ENCODE measurements around the gene PYHIN1. TPM values are rescaled to one million over a fixed set of nuclear protein-coding genes. Genes with fewer than 3 reads are reported as not detected.

Gene PYHIN1
- total and polyA plus RNA-seq, 2 of the 8 experiments (the other 6 are each of a cell fraction or from before 2014, with no cell fraction given): not detected

GRCh38 chr1:158951956-158952355 lies 20.6 kb downstream of the PYHIN1 start:
- H3K9ac ChIP-seq (replicated peaks in 1 of 4; ENCODE audit: extremely low read depth in 1 of 4, low read depth in 3 of 4, low read length in 3 of 4): no peak overlapping the region
- no peak overlapping the region for H3K4ac ChIP-seq (replicated peaks; ENCODE audit: insufficient read length, low read depth, low read length)
- H2BK15ac ChIP-seq (ENCODE audit: low read length): no peak overlapping the region
- H3K4me1 ChIP-seq (replicated peaks in 1 of 4; ENCODE audit: control insufficient read depth in 3 of 4, insufficient read depth in 4 of 4, low read length in 3 of 4): no peaks in the 10 kb centered on the region
- no peak overlapping the region for H2BK120ac ChIP-seq (replicated peaks; ENCODE audit: low read depth, low read length)
- H2AFZ ChIP-seq (ENCODE audit: low read length): no peak overlapping the region
- ChIA-PET CTCF (ENCODE audit: partially characterized antibody) (no interaction called here), POLR2A (ENCODE audit: partially characterized antibody) (no interaction called here)
- no peak overlapping the region for H2AK5ac ChIP-seq (ENCODE audit: low read depth, low read length)
- peaks cover 7 to 14% of the 10 kb centered on the region in 2 experiments for H3K9me3 ChIP-seq (ENCODE audit: insufficient read depth in 2 of 2, low read depth in 1 of 2, low read length in 1 of 2)
- H3K18ac ChIP-seq (ENCODE audit: extremely low read depth, low read length): no peak overlapping the region
- H4K5ac ChIP-seq (ENCODE audit: insufficient read length, low read depth, low read length): no peak overlapping the region
- H3K79me2 ChIP-seq (ENCODE audit: control insufficient read depth in 1 of 2, insufficient read depth in 2 of 2, low read length in 2 of 2): no peaks in the 10 kb centered on the region
- 94% methylated on average over 10 of the region's 15 CpGs; no CpG with 5 or more reads in 1 of the 2 experiments for WGBS, 2 experiments (ENCODE audit: extremely low coverage in 1 of 2, insufficient coverage in 1 of 2, insufficient read length in 1 of 2, insufficient replicate concordance in 2 of 2, low coverage in 1 of 2, low lambda C conversion rate in 2 of 2, missing lambda C conversion rate in 1 of 2)
- no peak overlapping the region for H2BK5ac ChIP-seq (ENCODE audit: low read depth, low read length)
- H3K14ac ChIP-seq (ENCODE audit: insufficient read length): no peak overlapping the region
- H3K36me3 ChIP-seq (ENCODE audit: control insufficient read depth in 2 of 4, insufficient read depth in 4 of 4, low read length in 3 of 4): no peaks in the 10 kb centered on the region
- no peak overlapping the region for H3K56ac ChIP-seq (replicated peaks; ENCODE audit: insufficient read length, low read depth, low read length)
- no peak for TF ChIP-seq TCF12 (IDR thresholded peaks at IDR 0.05; ENCODE audit: low read depth, low read length)
- TF ChIP-seq POU5F1 (IDR thresholded peaks at IDR 0.05; ENCODE audit: low read depth, low read length): no peak
- TF ChIP-seq CREB1 (IDR thresholded peaks at IDR 0.05): no peak
- TF ChIP-seq ATF3 (IDR thresholded peaks at IDR 0.05; ENCODE audit: insufficient read depth, low read depth, low read length): no peak
- TF ChIP-seq EZH2 (IDR thresholded peaks at IDR 0.05; ENCODE audit: low read depth, low read length, severe bottlenecking): no peak
- TF ChIP-seq CTBP2 (IDR thresholded peaks at IDR 0.05; ENCODE audit: borderline replicate concordance, insufficient read depth, insufficient read length, low read length): no peak
- no peak for TF ChIP-seq TBP (IDR thresholded peaks at IDR 0.05; ENCODE audit: low read depth, low read length)
- TF ChIP-seq NANOG (IDR thresholded peaks at IDR 0.05; ENCODE audit: insufficient read depth, low read depth, low read length, poor library complexity, severe bottlenecking): no peak
- no peak for TF ChIP-seq CBX8 (IDR thresholded peaks at IDR 0.05; ENCODE audit: borderline replicate concordance, low read depth, low read length)
- TF ChIP-seq GTF2F1 (IDR thresholded peaks at IDR 0.05; ENCODE audit: borderline replicate concordance, low read depth, low read length): no peak
- no peak for TF ChIP-seq TAF1 (IDR thresholded peaks at IDR 0.05; ENCODE audit: low read depth, low read length)
- no peak for TF ChIP-seq POLR2AphosphoS5 (IDR thresholded peaks at IDR 0.05; ENCODE audit: low read depth, low read length)
- H3K23me2 ChIP-seq (ENCODE audit: low read depth, low read length): no peaks in the 10 kb centered on the region
- H4K8ac ChIP-seq (ENCODE audit: extremely low read depth, insufficient read depth, low read length): no peak overlapping the region
- no peak overlapping the region for H3K4me2 ChIP-seq (ENCODE audit: insufficient read depth in 1 of 2, low read depth in 2 of 2, low read length in 2 of 2)
- no peak for DNase-seq (ENCODE audit: low read depth in 1 of 2, low spot score in 2 of 2)
- no peak overlapping the region for H2BK20ac ChIP-seq (ENCODE audit: low read length)
- H3K4me3 ChIP-seq (ENCODE audit: extremely low read depth in 1 of 4, insufficient read depth in 2 of 4, low read depth in 3 of 4, low read length in 4 of 4): no peak overlapping the region
- no peaks in the 10 kb centered on the region for H3K79me1 ChIP-seq (ENCODE audit: low read depth, low read length)
- H4K91ac ChIP-seq (replicated peaks; ENCODE audit: insufficient read length, low read length): no peak overlapping the region
- no peak for FAIRE-seq
- H3K23ac ChIP-seq (ENCODE audit: insufficient read length): no peak overlapping the region
- no peaks in the 10 kb centered on the region for H4K20me1 ChIP-seq (replicated peaks in 1 of 2; ENCODE audit: control insufficient read depth in 1 of 2, insufficient read depth in 2 of 2, low read length in 2 of 2)
- H3K27me3 ChIP-seq (replicated peaks in 1 of 4; ENCODE audit: control insufficient read depth in 3 of 4, extremely low read depth in 1 of 4, insufficient read depth in 3 of 4, low read length in 3 of 4): no peaks in the 10 kb centered on the region
- H2BK12ac ChIP-seq (ENCODE audit: low read depth, low read length): no peak overlapping the region
- H3K27ac ChIP-seq (ENCODE audit: low read depth, low read length): no peak overlapping the region

Measured in H1 (cell line).